ENCODE data around the gene METTL14.

METTL14 gene

GRCh38 chr4:118683513-118683912 is 1.7 kb upstream of the METTL14 start:
- H3K27ac ChIP-seq (ENCODE audit: low read length, poor library complexity, severe bottlenecking) = no peak overlapping the region
- H3K14ac ChIP-seq (ENCODE audit: low read length in 2 of 2) = no peak overlapping the region
- DNase-seq = no peak
- no peak overlapping the region for H2BK15ac ChIP-seq (ENCODE audit: low read depth, poor library complexity, severe bottlenecking)
- H3K4ac ChIP-seq (ENCODE audit: low read depth in 1 of 2, low read length in 2 of 2) = no peak overlapping the region
- H2BK5ac ChIP-seq (ENCODE audit: low read depth, low read length, poor library complexity, severe bottlenecking) = no peak overlapping the region
- H2AFZ ChIP-seq (ENCODE audit: low read depth, low read length) = no peak overlapping the region
- WGBS = 18% methylated on average over 1 of the region's 2 CpGs
- H3K4me3 ChIP-seq (ENCODE audit: insufficient read depth in 1 of 2, low read depth in 1 of 2, low read length in 2 of 2) = no peak overlapping the region
- no peak overlapping the region for H2AK5ac ChIP-seq (ENCODE audit: low read length, severe bottlenecking)
- H3K27me3 ChIP-seq (ENCODE audit: control insufficient read depth in 1 of 2, insufficient read depth in 1 of 2, low read length in 2 of 2) = no peaks in the 10 kb centered on the region
- H2BK12ac ChIP-seq (ENCODE audit: low read length in 2 of 2) = no peak overlapping the region
- peak overlapping the region; percentile 33 for H3K9ac ChIP-seq (ENCODE audit: low read length)
- H3K23ac ChIP-seq (ENCODE audit: low read length in 2 of 2) = no peak overlapping the region
- H4K91ac ChIP-seq (ENCODE audit: low read length) = no peak overlapping the region
- no peaks in the 10 kb centered on the region for H3K9me3 ChIP-seq (ENCODE audit: control insufficient read depth, low read length)
- peaks cover 4% of the 10 kb centered on the region for H3K79me1 ChIP-seq (replicated peaks; ENCODE audit: low read length, poor library complexity, severe bottlenecking)
- H4K8ac ChIP-seq (ENCODE audit: low read length) = peak overlapping the region; percentile 69
- H3K18ac ChIP-seq (ENCODE audit: low read depth in 1 of 2, low read length in 2 of 2) = no peak overlapping the region
- no peak overlapping the region for H3K4me2 ChIP-seq (ENCODE audit: low read length, poor library complexity, severe bottlenecking)
- no peaks in the 10 kb centered on the region for H3K4me1 ChIP-seq (ENCODE audit: control insufficient read depth, insufficient read depth, low read depth, low read length)
- no peak overlapping the region for H2BK120ac ChIP-seq (ENCODE audit: low read depth, low read length)
- peaks cover 5 to 7% of the 10 kb centered on the region in 2 experiments for H3K36me3 ChIP-seq (ENCODE audit: control insufficient read depth in 1 of 2, insufficient read depth in 2 of 2, low read depth in 1 of 2, low read length in 2 of 2)

GRCh38 chr4:118703118-118703517 is 17.9 kb downstream of the METTL14 start:
- DNase-seq = no peak
- 100% methylated on average over 1 of the region's 2 CpGs for WGBS

GRCh38 chr4:118711052-118711451 is 25.9 kb downstream of the METTL14 start:
- no peak overlapping the region for H4K8ac ChIP-seq (ENCODE audit: low read length)
- no peak overlapping the region for H3K4me2 ChIP-seq (ENCODE audit: low read length, poor library complexity, severe bottlenecking)
- no peak overlapping the region for H3K23ac ChIP-seq (ENCODE audit: low read length in 2 of 2)
- peak overlapping the region; percentile 24 for H3K9ac ChIP-seq (ENCODE audit: low read length)
- no peak for DNase-seq
- no peak overlapping the region for H2BK12ac ChIP-seq (ENCODE audit: low read length in 2 of 2)
- H3K14ac ChIP-seq (ENCODE audit: low read length in 2 of 2) = no peak overlapping the region
- no peak overlapping the region for H2AK5ac ChIP-seq (ENCODE audit: low read length, severe bottlenecking)
- no CpG with 5 or more reads among the region's 2 CpGs for WGBS
- no peak overlapping the region for H3K4ac ChIP-seq (ENCODE audit: low read depth in 1 of 2, low read length in 2 of 2)
- H3K27ac ChIP-seq (ENCODE audit: low read length, poor library complexity, severe bottlenecking) = no peak overlapping the region
- H3K4me1 ChIP-seq (ENCODE audit: control insufficient read depth, insufficient read depth, low read depth, low read length) = no peaks in the 10 kb centered on the region
- no peaks in the 10 kb centered on the region for H3K27me3 ChIP-seq (ENCODE audit: control insufficient read depth in 1 of 2, insufficient read depth in 1 of 2, low read length in 2 of 2)
- H3K36me3 ChIP-seq (ENCODE audit: control insufficient read depth in 1 of 2, insufficient read depth in 2 of 2, low read depth in 1 of 2, low read length in 2 of 2) = peaks cover 7 to 44% of the 10 kb centered on the region in 2 experiments
- no peaks in the 10 kb centered on the region for H3K9me3 ChIP-seq (ENCODE audit: control insufficient read depth, low read length)
- H2BK120ac ChIP-seq (ENCODE audit: low read depth, low read length) = no peak overlapping the region
- H2BK15ac ChIP-seq (ENCODE audit: low read depth, poor library complexity, severe bottlenecking) = no peak overlapping the region
- no peak overlapping the region for H3K4me3 ChIP-seq (ENCODE audit: insufficient read depth in 1 of 2, low read depth in 1 of 2, low read length in 2 of 2)
- H3K18ac ChIP-seq (ENCODE audit: low read depth in 1 of 2, low read length in 2 of 2) = no peak overlapping the region
- no peak overlapping the region for H2BK5ac ChIP-seq (ENCODE audit: low read depth, low read length, poor library complexity, severe bottlenecking)
- no peak overlapping the region for H2AFZ ChIP-seq (ENCODE audit: low read depth, low read length)
- no peak overlapping the region for H4K91ac ChIP-seq (ENCODE audit: low read length)
- peaks cover 8% of the 10 kb centered on the region for H3K79me1 ChIP-seq (replicated peaks; ENCODE audit: low read length, poor library complexity, severe bottlenecking)

More at GRCh38 chr4:118703118-118703517, 17.9 kb downstream of the METTL14 start:
- no peak overlapping the region for H3K4me2 ChIP-seq (ENCODE audit: low read length, poor library complexity, severe bottlenecking)
- no peaks in the 10 kb centered on the region for H3K27me3 ChIP-seq (ENCODE audit: control insufficient read depth in 1 of 2, insufficient read depth in 1 of 2, low read length in 2 of 2)
- H3K14ac ChIP-seq (ENCODE audit: low read length in 2 of 2) = no peak overlapping the region
- H3K9me3 ChIP-seq (ENCODE audit: control insufficient read depth, low read length) = no peaks in the 10 kb centered on the region
- H2BK12ac ChIP-seq (ENCODE audit: low read length in 2 of 2) = no peak overlapping the region
- peaks cover 16 to 83% of the 10 kb centered on the region in 2 experiments for H3K36me3 ChIP-seq (ENCODE audit: control insufficient read depth in 1 of 2, insufficient read depth in 2 of 2, low read depth in 1 of 2, low read length in 2 of 2)
- no peak overlapping the region for H3K27ac ChIP-seq (ENCODE audit: low read length, poor library complexity, severe bottlenecking)
- no peak overlapping the region for H4K8ac ChIP-seq (ENCODE audit: low read length)
- H3K4me3 ChIP-seq (ENCODE audit: insufficient read depth in 1 of 2, low read depth in 1 of 2, low read length in 2 of 2) = no peak overlapping the region
- H2BK15ac ChIP-seq (ENCODE audit: low read depth, poor library complexity, severe bottlenecking) = no peak overlapping the region
- no peak overlapping the region for H2AK5ac ChIP-seq (ENCODE audit: low read length, severe bottlenecking)
- H3K9ac ChIP-seq (ENCODE audit: low read length) = no peak overlapping the region
- peaks cover 2% of the 10 kb centered on the region for H3K4me1 ChIP-seq (ENCODE audit: control insufficient read depth, insufficient read depth, low read depth, low read length)
- peaks cover 19% of the 10 kb centered on the region for H3K79me1 ChIP-seq (replicated peaks; ENCODE audit: low read length, poor library complexity, severe bottlenecking)
- no peak overlapping the region for H4K91ac ChIP-seq (ENCODE audit: low read length)
- no peak overlapping the region for H2BK5ac ChIP-seq (ENCODE audit: low read depth, low read length, poor library complexity, severe bottlenecking)
- H3K18ac ChIP-seq (ENCODE audit: low read depth in 1 of 2, low read length in 2 of 2) = no peak overlapping the region
- no peak overlapping the region for H3K23ac ChIP-seq (ENCODE audit: low read length in 2 of 2)
- no peak overlapping the region for H3K4ac ChIP-seq (ENCODE audit: low read depth in 1 of 2, low read length in 2 of 2)
- no peak overlapping the region for H2BK120ac ChIP-seq (ENCODE audit: low read depth, low read length)
- H2AFZ ChIP-seq (ENCODE audit: low read depth, low read length) = no peak overlapping the region

- peak overlapping the region; percentile 60 for H4K8ac ChIP-seq (ENCODE audit: low read length)
- no peak overlapping the region for H2BK15ac ChIP-seq (ENCODE audit: low read depth, poor library complexity, severe bottlenecking)
- peak overlapping the region in 1 of 2 experiments; percentile 21 for H3K18ac ChIP-seq (ENCODE audit: low read depth in 1 of 2, low read length in 2 of 2)
- H3K27ac ChIP-seq (ENCODE audit: low read length, poor library complexity, severe bottlenecking) = no peak overlapping the region
- H2BK5ac ChIP-seq (ENCODE audit: low read depth, low read length, poor library complexity, severe bottlenecking) = no peak overlapping the region
- H3K9ac ChIP-seq (ENCODE audit: low read length) = no peak overlapping the region
- H2BK120ac ChIP-seq (ENCODE audit: low read depth, low read length) = no peak overlapping the region
- H3K4ac ChIP-seq (ENCODE audit: low read depth in 1 of 2, low read length in 2 of 2) = no peak overlapping the region
- H2BK12ac ChIP-seq (ENCODE audit: low read length in 2 of 2) = no peak overlapping the region
- peak; percentile 14 for DNase-seq
- H2AFZ ChIP-seq (ENCODE audit: low read depth, low read length) = no peak overlapping the region
- no peaks in the 10 kb centered on the region for H3K27me3 ChIP-seq (ENCODE audit: control insufficient read depth in 1 of 2, insufficient read depth in 1 of 2, low read length in 2 of 2)
- no peaks in the 10 kb centered on the region for H3K9me3 ChIP-seq (ENCODE audit: control insufficient read depth, low read length)
- H2AK5ac ChIP-seq (ENCODE audit: low read length, severe bottlenecking) = no peak overlapping the region
- H3K14ac ChIP-seq (ENCODE audit: low read length in 2 of 2) = peak overlapping the region in 1 of 2 experiments; percentile 8
- H3K4me1 ChIP-seq (ENCODE audit: control insufficient read depth, insufficient read depth, low read depth, low read length) = no peaks in the 10 kb centered on the region
- H3K79me1 ChIP-seq (replicated peaks; ENCODE audit: low read length, poor library complexity, severe bottlenecking) = peaks cover 5% of the 10 kb centered on the region
- peak overlapping the region in 1 of 2 experiments; percentile 72 for H3K23ac ChIP-seq (ENCODE audit: low read length in 2 of 2)
- peaks cover 8 to 47% of the 10 kb centered on the region in 2 experiments for H3K36me3 ChIP-seq (ENCODE audit: control insufficient read depth in 1 of 2, insufficient read depth in 2 of 2, low read depth in 1 of 2, low read length in 2 of 2)
- no peak overlapping the region for H4K91ac ChIP-seq (ENCODE audit: low read length)
- no peak overlapping the region for H3K4me3 ChIP-seq (ENCODE audit: insufficient read depth in 1 of 2, low read depth in 1 of 2, low read length in 2 of 2)
- no peak overlapping the region for H3K4me2 ChIP-seq (ENCODE audit: low read length, poor library complexity, severe bottlenecking)
- WGBS = 76% methylated on average over 1 of the region's 1 CpG
Measured at GRCh38 chr4:118712872-118713271, 27.7 kb downstream of the METTL14 start.

Measured in mesenchymal stem cell (in vitro differentiated cells and primary cell).